M059J (cell line): Measurements from ENCODE around the gene PDE9A. TPM values are rescaled to one million over a fixed set of nuclear protein-coding genes. Genes with fewer than 3 reads are reported as not detected.

Experiments
- total RNA-seq: library from RNA; depleted of rRNA; stranded (reverse); fragments of >200 nt; shearing (Covaris generic); gene quantifications from 2 replicates; pipeline ENCODE4 v1.2.3, GENCODE V29; 2014; rRNA removed

The PDE9A gene
- total RNA-seq, 1 experiment from 2014 or later = 0.07 TPM

Other genes starting within 250 kb of the PDE9A start
- gene UBASH3A, start 249.7 kb upstream of the PDE9A start, total RNA-seq = not detected in 2 replicates
- gene RSPH1, start 157.4 kb upstream of the PDE9A start, total RNA-seq = not detected in 2 replicates
- 1.3 and 1.7 TPM in 2 replicates for gene SLC37A1, start 139.8 kb upstream of the PDE9A start, total RNA-seq
- 12.0 and 21.0 TPM in 2 replicates for gene WDR4, start 225.9 kb downstream of the PDE9A start, total RNA-seq
- 37.9 and 60.5 TPM in 2 replicates for gene NDUFV3, start 239.7 kb downstream of the PDE9A start, total RNA-seq